GM12801 (cell line): Measurements from ENCODE around the gene TWIST2.

Experiments used
- CTCF ChIP-seq: IDR thresholded peaks from one replicate; pipeline ENCODE4 v1.5.1; 2011; ENCODE audit warnings: control low read depth; ENCODE audit not compliant: insufficient read length; ENCODE audit errors: extremely low read depth

The TWIST2 gene

GRCh38 chr2:238882082-238882755, 34.3 kb downstream of the TWIST2 start:
- no peak for TF ChIP-seq CTCF

- TF ChIP-seq CTCF, result no peak
Observed at GRCh38 chr2:238883421-238883901, 35.6 kb downstream of the TWIST2 start.

GRCh38 chr2:238884122-238884811, 36.4 kb downstream of the TWIST2 start:
- TF ChIP-seq CTCF, result no peak

GRCh38 chr2:238884812-238885408, 37.0 kb downstream of the TWIST2 start:
- no peak for TF ChIP-seq CTCF

- no peak for TF ChIP-seq CTCF
Observed at GRCh38 chr2:238886453-238887094, 38.7 kb downstream of the TWIST2 start.

GRCh38 chr2:238887616-238888015, 39.7 kb downstream of the TWIST2 start:
- no peak for TF ChIP-seq CTCF

GRCh38 chr2:238888781-238889180, 40.9 kb downstream of the TWIST2 start:
- TF ChIP-seq CTCF, result no peak
